ENCODE data around the gene SLC44A1.

The SLC44A1 gene

DNA sequence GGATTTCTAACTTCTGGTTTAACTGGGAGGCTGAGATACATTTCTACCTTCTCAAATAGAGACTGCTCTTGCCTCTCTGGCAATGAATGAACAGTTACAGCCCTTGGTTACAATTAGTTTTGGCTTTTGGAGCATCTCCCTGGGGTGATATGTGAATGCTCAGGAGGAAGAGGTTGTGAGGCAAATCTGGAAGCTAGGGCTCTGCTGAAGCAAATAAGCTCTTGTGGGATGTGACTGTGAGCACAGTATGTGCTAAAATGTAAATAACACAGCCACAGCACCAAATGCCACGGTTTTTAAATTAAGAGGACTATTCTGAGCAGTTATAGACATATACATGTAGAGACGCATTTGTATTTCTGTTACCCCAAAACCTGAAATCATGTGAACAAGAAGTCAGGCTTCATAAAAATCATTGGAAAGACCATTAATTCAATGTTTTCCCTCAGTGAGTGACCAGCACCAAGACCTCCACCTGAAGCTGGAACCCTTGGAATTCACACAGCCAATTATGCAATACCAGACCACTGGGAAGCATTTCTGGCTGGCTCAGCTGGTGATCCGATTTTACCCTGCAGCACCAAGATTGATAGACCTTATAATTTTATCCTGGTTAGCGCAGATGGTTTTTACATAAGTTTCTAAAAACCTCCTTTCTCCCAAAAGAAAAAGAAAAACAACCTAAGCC is 3.0 kb upstream of the SLC44A1 start:
- no peak for DNase-seq (ENCODE audit: low spot score)
- in situ Hi-C loops (cut with MboI; ENCODE audit: low sequenced_read_pairs, unreplicated experiment), result no loop called here
- TF ChIP-seq, protein P1, sequence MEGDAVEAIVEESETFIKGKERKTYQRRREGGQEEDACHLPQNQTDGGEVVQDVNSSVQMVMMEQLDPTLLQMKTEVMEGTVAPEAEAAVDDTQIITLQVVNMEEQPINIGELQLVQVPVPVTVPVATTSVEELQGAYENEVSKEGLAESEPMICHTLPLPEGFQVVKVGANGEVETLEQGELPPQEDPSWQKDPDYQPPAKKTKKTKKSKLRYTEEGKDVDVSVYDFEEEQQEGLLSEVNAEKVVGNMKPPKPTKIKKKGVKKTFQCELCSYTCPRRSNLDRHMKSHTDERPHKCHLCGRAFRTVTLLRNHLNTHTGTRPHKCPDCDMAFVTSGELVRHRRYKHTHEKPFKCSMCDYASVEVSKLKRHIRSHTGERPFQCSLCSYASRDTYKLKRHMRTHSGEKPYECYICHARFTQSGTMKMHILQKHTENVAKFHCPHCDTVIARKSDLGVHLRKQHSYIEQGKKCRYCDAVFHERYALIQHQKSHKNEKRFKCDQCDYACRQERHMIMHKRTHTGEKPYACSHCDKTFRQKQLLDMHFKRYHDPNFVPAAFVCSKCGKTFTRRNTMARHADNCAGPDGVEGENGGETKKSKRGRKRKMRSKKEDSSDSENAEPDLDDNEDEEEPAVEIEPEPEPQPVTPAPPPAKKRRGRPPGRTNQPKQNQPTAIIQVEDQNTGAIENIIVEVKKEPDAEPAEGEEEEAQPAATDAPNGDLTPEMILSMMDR (IDR thresholded peaks at IDR 0.05; ENCODE audit: borderline replicate concordance, control extremely low read depth, extremely low read depth, insufficient read depth, missing control alignments), result no peak

DNA sequence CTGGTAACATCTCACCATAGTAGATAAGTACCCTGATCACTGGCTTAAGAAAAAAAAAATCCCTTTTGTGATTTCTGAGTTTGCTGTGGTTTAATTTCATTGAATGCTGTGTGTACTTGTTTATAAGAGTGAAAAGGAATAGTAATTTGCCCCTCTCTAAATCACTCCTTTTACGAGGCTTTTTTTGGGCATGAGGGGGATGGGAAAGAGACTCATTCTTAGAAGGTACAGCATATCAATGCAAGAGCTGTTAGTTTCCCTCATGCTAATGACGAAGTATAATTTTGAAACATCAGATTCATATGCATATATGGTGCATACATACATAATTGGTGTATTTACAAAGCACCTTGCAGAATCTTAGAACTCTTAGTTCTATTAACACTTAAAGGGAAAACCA is 2.4 kb upstream of the SLC44A1 start:
- TF ChIP-seq, protein P1 (IDR thresholded peaks at IDR 0.05; ENCODE audit: borderline replicate concordance, control extremely low read depth, extremely low read depth, insufficient read depth, missing control alignments), result no peak
- no peak for DNase-seq (ENCODE audit: low spot score)
- in situ Hi-C loops (cut with MboI; ENCODE audit: low sequenced_read_pairs, unreplicated experiment), result no loop called here

- no peak for DNase-seq (ENCODE audit: low spot score)
Observed at GRCh38 chr9:105242557-105242956, 1.9 kb upstream of the SLC44A1 start.

GRCh38 chr9:105243015-105243686 is 1.3 kb upstream of the SLC44A1 start:
- DNase-seq (ENCODE audit: low spot score), result no peak
- TF ChIP-seq, protein P1 (IDR thresholded peaks at IDR 0.05; ENCODE audit: borderline replicate concordance, control extremely low read depth, extremely low read depth, insufficient read depth, missing control alignments), result no peak
- in situ Hi-C loops (cut with MboI; ENCODE audit: low sequenced_read_pairs, unreplicated experiment), result no loop called here

More at GRCh38 chr9:105242557-105242956, 1.9 kb upstream of the SLC44A1 start:
- in situ Hi-C loops (cut with MboI; ENCODE audit: low sequenced_read_pairs, unreplicated experiment), result no loop called here
- TF ChIP-seq, protein P1 (IDR thresholded peaks at IDR 0.05; ENCODE audit: borderline replicate concordance, control extremely low read depth, extremely low read depth, insufficient read depth, missing control alignments), result no peak

DNA sequence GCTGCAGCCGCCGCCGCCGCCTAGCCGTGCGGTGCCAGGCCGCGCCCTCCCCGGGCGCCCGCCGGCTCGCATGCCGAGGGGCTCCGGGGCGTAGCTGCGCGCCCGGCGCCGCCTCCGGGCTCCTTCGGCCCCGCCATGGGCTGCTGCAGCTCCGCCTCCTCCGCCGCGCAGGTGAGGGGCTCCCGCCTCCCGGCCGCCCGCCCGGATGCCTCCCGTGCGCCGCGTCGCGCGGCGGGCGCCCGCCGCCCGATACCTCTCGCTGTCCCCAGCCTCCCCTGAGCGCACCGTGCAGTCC is 230 bp downstream of the SLC44A1 start:
- DNase-seq (ENCODE audit: low spot score), result peak; percentile 74

DNA sequence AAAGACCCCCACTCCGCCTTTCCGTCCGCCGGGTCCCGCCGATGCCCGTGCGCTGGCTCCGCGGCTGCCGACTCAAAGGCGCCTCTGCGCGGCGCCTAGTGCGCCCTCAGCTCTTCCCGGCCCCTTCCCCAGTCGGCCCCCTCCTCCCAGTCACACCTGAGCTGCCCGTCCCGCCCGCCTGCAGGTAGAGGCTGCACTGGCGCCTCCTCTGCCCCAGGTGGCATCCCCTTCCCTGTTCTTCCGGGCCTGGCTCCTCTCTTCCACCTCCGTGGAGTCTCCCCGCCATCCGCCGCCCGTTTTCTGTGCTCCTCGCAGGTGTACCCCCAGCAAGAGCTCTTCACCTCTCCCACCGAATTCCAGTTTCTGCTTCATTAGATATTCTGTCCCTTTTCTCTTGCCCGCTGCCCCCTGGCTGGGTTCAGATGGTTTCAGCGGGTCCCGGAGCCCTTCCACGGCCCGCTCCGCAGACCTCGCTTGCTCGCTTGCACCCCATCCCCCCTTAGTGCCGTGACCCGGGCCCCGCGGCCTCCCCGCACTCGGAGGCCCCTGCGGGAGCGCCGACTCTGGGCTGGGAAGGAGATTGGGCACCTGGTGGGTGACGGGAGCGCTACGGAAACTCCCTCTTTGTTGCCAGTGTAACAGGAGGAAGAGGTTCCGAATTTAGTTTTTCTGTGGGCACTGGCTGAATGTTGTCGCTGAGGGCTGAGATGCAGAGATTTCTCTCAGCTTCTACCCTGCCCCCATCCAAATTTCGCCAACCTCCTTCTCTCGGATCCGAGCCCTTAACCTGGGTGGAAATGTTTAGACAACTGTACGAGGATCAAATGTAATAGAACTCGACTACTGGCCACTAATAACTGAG is 809 bp downstream of the SLC44A1 start:
- peak; percentile 49 for DNase-seq (ENCODE audit: low spot score)
- TF ChIP-seq, protein P1 (IDR thresholded peaks at IDR 0.05; ENCODE audit: borderline replicate concordance, control extremely low read depth, extremely low read depth, insufficient read depth, missing control alignments), result peak; percentile 4
- in situ Hi-C loops (cut with MboI; ENCODE audit: low sequenced_read_pairs, unreplicated experiment), result no loop called here

More for the DNA sequence above, 230 bp downstream of the SLC44A1 start:
- TF ChIP-seq, protein P1 (IDR thresholded peaks at IDR 0.05; ENCODE audit: borderline replicate concordance, control extremely low read depth, extremely low read depth, insufficient read depth, missing control alignments), result no peak
- in situ Hi-C loops (cut with MboI; ENCODE audit: low sequenced_read_pairs, unreplicated experiment), result no loop called here

Measured in GM13976 (cell line).